Subcutaneous adipose tissue (tissue), 4 donors: ENCODE data around the gene SS18. TPM values are rescaled to one million over a fixed set of nuclear protein-coding genes. Genes with fewer than 3 reads are reported as not detected.

Experiments
- total RNA-seq, 4 donors: library from RNA; depleted of rRNA; stranded (reverse); fragments of >200 nt; gene quantifications; one replicate each; pipeline ENCODE4 v1.1.0, GENCODE V29; 2016
- TF ChIP-seq, protein P1 (sequence below): fragments of 450-650 bp; IDR thresholded peaks from one replicate; pipeline ENCODE4 v1.5.1; 2016; ENCODE audit warnings: low read depth, mild to moderate bottlenecking, control low read depth, antibody characterized with exemption, moderate library complexity

SS18 gene
- total RNA-seq, 4 donors from 2014 or later: 93.4 to 100 (median 97.8) TPM

GRCh38 chr18:26003356-26003755 is 87.1 kb downstream of the SS18 start:
- TF ChIP-seq, protein P1, sequence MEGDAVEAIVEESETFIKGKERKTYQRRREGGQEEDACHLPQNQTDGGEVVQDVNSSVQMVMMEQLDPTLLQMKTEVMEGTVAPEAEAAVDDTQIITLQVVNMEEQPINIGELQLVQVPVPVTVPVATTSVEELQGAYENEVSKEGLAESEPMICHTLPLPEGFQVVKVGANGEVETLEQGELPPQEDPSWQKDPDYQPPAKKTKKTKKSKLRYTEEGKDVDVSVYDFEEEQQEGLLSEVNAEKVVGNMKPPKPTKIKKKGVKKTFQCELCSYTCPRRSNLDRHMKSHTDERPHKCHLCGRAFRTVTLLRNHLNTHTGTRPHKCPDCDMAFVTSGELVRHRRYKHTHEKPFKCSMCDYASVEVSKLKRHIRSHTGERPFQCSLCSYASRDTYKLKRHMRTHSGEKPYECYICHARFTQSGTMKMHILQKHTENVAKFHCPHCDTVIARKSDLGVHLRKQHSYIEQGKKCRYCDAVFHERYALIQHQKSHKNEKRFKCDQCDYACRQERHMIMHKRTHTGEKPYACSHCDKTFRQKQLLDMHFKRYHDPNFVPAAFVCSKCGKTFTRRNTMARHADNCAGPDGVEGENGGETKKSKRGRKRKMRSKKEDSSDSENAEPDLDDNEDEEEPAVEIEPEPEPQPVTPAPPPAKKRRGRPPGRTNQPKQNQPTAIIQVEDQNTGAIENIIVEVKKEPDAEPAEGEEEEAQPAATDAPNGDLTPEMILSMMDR: no peak

GRCh38 chr18:26002375-26002910 is 88.0 kb downstream of the SS18 start:
- TF ChIP-seq, protein P1: no peak

GRCh38 chr18:25998461-25998860 is 92.0 kb downstream of the SS18 start:
- TF ChIP-seq, protein P1: no peak

DNA sequence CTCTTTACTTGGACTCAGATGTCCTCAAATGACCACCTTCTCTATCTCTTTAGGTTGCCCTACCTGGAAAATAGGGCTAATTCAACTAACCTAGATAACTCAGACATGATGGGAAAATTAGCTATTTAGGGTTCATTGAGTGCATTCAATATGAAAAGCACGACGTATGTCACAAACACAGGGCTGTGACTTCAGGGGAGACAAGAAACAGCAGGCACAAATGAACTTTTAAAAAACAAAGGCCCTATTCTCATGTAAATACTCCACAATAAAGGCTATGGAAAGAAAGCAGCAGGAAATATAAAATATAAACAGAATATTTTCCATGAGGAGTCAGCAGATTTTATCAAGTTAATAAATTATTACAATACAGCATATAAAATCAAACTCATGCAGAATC is 97.8 kb downstream of the SS18 start:
- TF ChIP-seq, protein P1: no peak

DNA sequence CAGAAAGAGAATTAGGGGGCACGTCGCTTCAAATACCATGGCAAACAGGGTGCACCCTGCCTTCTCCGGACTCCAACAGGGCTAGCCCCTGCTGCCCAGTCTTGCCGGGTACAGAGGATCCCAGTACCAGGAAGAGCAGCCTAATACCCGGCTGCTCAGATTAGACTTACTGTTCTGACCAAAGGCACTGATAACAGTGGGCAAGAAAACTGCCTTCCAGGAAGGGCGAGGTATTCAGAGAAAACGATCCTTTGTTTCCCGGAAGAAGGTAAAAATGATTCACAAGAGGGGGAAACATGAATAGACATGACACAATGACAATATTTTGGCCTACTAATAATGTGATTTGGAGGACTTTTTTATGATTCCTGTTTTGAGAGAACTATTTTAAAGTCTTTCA is 99.9 kb downstream of the SS18 start:
- TF ChIP-seq, protein P1: no peak

DNA sequence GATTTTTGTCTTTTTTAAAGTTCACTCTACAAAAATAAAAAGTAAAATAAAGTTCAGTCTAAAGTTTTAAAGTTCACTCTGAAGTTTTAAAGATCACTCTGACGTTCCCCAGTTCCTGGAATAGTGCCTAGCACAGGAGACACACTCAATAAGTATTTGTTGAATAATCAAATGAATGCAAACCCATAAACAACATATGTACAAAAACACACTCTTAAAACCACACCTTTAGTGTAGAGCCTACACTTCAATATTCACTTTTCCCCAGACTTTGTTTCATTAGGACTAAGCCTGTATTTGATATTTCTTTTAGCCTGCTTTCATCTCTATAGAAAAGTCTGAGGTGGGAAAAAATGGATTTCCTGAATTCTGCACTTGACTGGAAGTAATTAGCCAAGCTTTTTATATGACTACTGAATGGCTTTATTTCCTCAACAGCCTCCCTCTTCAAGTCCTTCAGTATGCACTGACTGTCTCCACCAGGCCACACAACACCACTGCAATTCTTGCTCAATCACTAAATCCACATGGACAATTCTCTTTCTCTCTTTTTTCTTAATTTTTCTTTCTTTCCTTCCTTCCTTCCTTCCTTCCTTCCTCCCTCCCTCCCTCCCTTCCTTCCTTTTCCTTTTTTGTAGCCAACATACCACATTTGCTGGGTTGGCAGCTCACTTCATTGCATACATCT is 104.6 kb downstream of the SS18 start:
- TF ChIP-seq, protein P1: no peak

DNA sequence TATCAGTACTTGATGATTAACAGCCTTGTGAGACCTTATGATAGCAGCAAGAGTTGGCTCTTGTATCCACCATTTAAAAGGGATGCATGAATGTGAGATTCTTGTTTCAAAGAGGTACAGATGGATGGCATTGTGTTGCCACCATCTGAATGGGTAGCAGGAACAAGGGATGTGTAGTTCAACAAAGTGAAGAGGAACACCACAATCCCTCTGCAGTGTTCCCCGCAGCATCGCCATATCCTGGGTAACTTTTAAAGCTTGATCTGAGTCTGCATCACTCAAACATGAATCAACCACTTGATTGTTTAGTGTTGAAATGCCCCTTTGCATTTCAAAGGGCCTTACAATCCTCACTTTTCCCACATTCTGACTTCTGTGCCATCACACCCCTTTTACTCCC is 106.7 kb downstream of the SS18 start:
- TF ChIP-seq, protein P1: no peak
